LNCaP clone FGC (cell line): ENCODE results near the gene ERN2.

Experiments used
- DNase-seq: peaks from one replicate; pipeline ENCODE4 v3.0.0-alpha.2; 2011; ENCODE audit warnings: low read depth
- H3K4me3 ChIP-seq: 2 replicates; pipeline ENCODE4 v1.5.1; 2011; ENCODE audit warnings: mild to moderate bottlenecking, low read depth, low read length, control low read depth
- CTCF ChIP-seq: IDR thresholded peaks from 2 replicates; pipeline ENCODE4 v1.5.1; 2012; ENCODE audit warnings: mild to moderate bottlenecking; ENCODE audit not compliant: control insufficient read depth, insufficient read depth; ENCODE audit errors: extremely low read depth

The ERN2 gene

DNA sequence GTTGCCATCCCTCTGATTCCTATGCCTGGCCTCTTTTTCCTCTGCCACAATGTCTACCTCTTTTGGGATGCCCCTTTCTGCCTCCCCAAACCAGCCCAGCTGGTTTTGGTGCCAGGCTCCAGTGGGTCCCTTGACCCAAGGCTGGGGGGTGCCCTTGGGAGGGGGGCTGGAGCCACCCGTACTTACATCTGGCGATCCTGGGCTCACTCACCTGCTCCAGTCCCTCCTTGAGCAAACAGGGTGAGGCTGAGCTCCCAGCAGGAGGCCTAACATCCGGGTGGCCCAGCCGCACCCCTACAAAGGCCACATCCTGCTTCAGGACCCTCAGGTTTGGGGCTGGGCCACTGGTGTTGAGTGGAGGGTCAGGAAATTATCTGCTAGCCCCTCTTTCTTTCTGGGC, 1.2 kb downstream of the ERN2 start:
- no peak for DNase-seq
- no peak overlapping the region for H3K4me3 ChIP-seq
- TF ChIP-seq CTCF = no peak

GRCh38 chr16:23710504-23710903, 2.5 kb downstream of the ERN2 start:
- DNase-seq = no peak
- no peak overlapping the region for H3K4me3 ChIP-seq
- no peak for TF ChIP-seq CTCF

DNA sequence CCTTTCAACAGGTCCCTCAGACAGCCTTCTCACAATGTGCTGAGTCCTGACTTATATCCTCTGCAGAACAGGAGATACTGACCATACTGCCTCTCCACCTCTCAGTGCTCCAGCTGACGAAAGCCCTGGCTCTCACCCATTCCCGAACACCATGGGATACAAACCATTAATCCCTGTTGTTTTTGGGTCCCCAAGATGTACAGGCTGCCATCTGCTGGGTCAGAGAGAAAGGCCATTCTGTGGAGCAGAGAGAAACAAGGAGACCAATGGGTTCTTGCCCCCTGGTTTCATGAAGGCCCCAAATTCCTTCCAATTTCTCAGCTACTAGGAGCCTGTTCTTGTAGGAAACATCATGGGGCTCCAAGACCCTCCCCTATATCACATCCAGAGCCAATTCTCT, 3.0 kb downstream of the ERN2 start:
- TF ChIP-seq CTCF = no peak
- no peak overlapping the region for H3K4me3 ChIP-seq
- DNase-seq = no peak

DNA sequence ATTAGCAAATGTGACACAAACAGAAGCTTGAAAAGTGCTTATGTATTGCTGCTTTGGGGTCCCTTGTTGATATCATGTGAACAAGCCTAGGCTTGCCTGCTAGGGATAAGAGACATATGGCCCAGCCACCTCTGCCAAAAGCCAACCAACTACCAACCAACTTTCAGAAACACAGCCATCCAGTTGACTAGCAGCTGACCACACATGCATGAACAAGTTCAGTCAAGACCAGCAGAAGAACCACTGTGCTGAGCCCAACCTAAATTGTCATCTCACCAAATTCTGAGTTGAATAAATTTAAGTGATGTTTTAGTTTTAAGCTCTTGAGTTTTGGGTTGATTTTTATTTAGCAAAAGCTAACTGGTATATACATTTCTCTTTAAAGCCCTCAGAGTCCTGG, 3.5 kb downstream of the ERN2 start:
- DNase-seq = no peak
- H3K4me3 ChIP-seq = no peak overlapping the region
- no peak for TF ChIP-seq CTCF

DNA sequence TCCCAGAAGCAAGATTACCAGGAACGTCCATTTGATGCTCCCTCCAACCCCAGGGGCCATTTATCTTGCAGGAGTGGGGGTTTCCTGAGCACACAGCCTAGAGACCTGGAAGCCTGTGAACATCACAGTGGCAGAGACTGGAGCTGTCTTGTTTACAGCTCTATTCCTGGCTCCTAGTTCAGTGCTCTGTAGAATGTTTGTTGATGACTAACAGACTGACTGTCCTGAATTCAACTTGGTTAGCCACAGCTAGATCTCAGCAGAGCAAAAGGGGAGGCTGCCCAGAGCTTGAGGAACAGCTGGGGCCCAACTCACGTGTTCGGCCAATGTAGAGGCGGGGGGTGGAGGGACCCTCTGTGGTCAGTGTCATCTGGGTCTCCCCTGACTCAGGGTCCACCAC, 6.6 kb downstream of the ERN2 start:
- no peak for TF ChIP-seq CTCF
- no peak overlapping the region for H3K4me3 ChIP-seq
- DNase-seq = no peak

- TF ChIP-seq CTCF = no peak
- no peak overlapping the region for H3K4me3 ChIP-seq
- DNase-seq = no peak
Observed at GRCh38 chr16:23705517-23705902, 7.5 kb downstream of the ERN2 start.

DNA sequence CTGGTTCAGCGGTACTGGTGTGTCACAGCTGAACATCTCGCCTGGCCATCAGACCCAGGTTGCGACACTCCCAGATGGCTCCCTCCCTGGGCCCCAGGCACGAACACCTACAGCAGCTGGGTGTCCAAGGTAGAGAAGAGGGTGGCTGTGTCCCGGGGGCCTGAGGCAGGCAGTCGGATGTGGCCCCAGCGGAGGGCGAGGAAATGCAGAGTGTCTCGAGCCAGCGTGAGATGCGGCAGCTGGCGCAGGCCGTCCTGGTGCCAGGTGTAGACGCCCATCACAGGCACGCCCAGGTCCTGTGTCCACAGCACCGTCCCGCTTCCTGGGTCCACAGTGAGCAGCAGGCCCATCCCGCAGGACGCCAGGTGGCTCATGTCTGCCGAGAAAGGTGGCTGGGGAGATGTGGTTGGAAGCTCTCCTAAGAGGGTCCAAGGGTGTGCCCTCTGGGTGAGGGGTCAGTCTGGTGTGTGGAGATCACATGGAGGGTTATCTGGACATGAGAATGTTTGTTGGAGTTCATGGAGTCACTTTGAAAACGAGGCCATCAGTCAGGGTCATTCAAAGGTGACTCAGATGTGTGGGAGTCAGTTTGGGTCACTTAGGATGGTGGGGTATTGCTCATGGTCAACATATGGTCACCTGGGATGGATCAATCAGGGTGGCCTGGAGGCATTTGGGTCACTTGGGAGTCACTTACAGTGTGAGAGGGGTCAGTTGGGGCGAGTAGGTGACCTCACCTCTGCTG, 8.1 kb downstream of the ERN2 start:
- no peak for DNase-seq
- TF ChIP-seq CTCF = no peak
- no peak overlapping the region for H3K4me3 ChIP-seq
